SHP77 treated with DMSO at 0.1 percent for 48 hours (cell line): Measurements from ENCODE around the gene RBMS2.
"Not testable (repeated sequence)": the region's sequence is repeated elsewhere in the genome, so short reads cannot be mapped to it uniquely, and the experiment has no call there.

Experiments
- DNase-seq: peaks from one replicate; lab custom pipeline; 2025; lab: John Stamatoyannopoulos, UW

RBMS2 gene, protein sequence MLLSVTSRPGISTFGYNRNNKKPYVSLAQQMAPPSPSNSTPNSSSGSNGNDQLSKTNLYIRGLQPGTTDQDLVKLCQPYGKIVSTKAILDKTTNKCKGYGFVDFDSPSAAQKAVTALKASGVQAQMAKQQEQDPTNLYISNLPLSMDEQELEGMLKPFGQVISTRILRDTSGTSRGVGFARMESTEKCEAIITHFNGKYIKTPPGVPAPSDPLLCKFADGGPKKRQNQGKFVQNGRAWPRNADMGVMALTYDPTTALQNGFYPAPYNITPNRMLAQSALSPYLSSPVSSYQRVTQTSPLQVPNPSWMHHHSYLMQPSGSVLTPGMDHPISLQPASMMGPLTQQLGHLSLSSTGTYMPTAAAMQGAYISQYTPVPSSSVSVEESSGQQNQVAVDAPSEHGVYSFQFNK

DNA sequence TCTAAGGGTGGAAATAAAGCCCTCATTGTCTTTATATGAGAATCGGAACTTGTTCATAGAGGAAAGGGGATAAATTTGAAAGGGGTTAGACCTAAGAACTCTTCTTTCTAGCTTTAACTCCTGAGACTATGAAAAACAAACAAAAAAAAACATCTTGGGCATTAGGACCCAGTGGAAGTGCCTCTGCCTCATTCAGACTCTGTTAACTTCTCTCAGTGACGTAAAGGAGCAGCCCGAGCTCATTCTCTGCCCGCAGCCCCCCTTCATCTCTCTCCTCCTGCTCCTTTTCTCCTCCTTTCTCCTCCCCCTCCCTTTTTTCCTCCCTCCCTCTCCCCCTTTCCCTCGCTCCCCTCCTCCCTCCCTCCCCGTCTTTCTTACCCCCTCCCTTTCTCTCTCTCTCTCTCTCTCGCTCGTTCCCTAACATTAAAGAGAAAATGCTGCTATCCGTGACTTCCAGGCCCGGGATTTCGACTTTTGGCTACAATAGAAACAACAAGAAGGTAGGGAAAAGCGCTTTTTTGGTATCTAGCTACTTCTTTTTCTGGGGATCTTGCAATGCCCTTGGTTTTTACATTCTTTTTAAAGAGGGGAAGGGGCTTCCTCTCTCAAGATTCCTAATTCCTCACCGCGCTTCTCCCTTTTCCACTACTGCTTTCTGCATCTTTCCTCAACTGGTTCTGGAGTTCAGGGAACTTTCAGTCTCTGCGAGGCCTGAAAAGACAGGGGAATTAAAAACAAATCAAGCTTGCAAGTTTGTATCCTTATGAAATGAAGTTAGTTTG lies at the start of gene RBMS2:
Gene RBMS2, plus strand, starts transcription at position 231 of the 782 bp plus-strand sequence. Its CDS starts 204 bp downstream, at position 435.
- DNase-seq, result peak; percentile 42

DNA sequence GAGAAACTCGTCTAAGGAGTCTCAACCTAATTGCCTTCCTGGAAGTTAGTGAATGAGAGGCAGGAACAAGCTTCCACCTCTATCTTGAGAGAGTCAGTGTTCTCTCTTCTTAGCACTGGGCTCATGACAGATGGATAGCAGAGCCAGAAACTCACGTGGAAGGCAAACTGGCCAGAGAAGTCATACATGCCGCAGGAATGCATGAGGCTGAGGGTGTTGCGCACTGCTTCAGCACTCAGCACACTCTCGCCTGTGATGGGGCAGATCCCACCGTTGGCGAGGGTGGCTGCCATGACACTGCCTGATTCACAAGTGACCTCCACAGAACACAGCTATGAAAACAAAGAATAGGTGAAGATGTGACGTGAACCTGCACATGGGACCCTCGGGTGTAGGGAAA lies 47.2 kb upstream of the RBMS2 start:
- DNase-seq, result no peak

DNA sequence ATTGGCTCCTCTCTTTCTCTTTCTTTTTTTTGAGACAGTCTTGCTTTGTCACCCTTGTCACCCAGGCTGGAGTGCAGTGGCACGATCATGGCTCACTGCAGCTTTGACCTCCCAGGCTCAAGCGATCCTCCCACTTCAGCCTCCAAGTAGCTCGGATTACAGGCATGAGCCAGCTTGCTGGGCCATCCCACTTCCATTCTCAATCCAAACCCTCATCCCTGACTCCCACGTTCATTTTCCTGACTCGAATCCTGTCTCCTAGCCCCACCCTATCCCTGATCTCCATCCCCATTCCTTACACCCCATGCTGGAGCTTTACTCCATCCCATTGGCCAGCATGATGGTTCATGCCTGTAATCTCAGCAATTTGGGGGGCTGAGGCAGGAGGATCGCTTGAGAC lies 45.5 kb upstream of the RBMS2 start:
- DNase-seq, result no peak

DNA sequence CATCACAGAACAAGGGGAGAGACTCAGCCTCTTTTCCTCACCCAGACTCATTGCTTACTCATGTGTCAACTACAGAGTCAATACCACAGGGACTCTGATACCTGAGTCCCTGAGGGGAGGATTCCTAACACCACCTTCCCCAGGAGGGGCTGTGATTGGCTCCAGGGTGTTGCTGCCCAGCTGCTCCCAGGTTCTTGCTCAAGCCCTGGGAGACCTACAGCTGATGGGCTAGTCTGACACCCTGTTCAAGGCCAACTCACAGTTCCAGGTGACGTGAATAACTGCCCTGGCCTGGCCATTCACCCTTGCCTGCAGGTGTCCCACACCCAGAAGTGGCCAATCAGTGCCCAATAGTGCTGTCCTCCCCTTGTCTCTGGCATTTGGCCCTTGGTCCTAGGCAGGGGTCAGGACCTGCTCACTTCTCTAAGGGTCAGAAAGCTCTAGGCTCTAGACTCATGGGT lies 44.6 kb upstream of the RBMS2 start:
- no peak for DNase-seq

DNA sequence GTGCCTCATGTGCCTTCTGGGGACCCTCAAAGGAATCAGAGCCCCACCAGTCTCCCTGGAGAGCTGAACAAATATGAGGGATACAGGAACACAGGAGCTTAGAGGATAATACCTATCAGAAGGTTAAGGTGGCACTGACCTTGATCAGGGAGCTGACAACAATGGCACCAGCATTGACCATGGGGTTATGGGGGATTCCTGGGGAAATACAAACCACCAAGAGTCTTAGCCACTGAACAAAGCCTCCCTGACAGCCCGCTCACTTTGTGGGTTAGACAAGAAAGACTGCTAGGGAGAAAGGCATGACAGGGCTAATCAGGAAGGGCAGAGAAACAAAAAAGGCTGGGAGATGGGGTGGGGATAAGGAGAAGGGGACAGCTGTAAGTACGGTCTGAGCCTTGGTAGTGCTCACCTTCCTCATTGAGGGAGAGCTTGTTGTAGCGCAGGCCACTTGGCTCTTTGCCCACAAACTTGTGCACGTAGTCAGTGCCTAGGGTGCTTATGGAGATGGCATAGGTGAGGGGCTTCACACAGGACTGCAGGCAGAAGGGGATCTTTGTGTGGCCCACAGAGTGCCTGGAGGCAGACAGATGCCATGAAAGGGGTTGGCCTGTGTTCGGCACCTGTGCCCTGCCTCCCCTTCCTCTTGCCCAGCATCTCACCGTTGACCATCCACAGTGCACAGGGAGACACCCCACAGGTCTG lies 43.9 kb upstream of the RBMS2 start:
- no peak for DNase-seq

DNA sequence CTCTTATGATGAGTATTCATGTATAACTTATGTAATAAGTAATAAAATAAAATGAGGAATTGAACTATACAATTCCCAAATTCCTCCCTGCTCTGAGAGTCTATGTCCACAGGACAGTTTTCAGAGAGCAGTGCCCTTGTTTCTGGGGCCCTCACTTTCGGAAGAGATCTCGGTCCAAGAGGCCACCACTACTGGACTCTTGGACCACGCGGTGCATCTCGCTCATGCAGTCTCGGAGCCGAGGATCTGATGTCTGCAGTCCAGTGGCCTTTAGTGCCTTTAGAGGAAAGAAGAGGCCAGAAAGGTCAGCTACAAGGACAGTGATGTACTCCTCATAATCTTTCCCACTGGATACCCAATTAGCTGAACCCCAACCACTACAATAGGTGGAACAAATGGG lies 42.0 kb upstream of the RBMS2 start:
- no peak for DNase-seq

DNA sequence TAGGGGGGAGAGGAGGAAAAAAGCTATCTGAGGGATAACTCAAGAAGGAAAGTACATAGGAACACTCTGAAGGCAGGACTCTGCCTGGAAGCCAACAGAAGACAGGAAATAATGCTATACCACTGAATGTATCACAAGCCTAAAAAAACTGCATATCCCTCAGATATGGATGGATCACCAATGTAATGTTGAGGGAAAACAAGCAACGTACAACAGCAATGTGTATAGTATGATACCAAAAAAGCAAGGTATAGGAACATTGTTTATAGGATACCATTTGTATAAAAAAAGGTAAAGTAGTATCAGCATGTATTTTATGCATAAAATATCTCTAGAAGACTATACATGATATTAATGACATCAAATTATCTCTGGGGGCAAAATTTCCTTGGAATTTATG lies 37.1 kb upstream of the RBMS2 start:
- DNase-seq, result no peak

DNA sequence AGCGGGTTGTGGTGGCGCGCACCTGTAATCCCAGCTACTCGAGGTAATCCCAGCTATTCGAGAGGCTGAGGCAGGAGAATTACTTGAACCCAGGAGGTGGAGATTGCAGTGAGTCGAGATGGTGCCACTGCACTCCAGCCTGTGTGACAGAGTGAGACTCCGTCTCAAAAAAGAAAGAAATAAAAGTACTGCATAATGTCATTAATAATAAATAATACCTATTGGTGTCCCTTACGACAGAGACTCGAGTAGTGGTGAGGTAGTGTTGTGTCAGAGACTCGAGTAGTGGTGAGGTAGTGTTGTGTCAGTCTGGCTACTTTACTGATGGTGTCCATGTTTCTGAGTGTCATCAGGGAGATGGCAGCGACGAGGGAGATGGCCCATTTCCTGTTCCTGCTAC lies 34.9 kb upstream of the RBMS2 start:
- no peak for DNase-seq

DNA sequence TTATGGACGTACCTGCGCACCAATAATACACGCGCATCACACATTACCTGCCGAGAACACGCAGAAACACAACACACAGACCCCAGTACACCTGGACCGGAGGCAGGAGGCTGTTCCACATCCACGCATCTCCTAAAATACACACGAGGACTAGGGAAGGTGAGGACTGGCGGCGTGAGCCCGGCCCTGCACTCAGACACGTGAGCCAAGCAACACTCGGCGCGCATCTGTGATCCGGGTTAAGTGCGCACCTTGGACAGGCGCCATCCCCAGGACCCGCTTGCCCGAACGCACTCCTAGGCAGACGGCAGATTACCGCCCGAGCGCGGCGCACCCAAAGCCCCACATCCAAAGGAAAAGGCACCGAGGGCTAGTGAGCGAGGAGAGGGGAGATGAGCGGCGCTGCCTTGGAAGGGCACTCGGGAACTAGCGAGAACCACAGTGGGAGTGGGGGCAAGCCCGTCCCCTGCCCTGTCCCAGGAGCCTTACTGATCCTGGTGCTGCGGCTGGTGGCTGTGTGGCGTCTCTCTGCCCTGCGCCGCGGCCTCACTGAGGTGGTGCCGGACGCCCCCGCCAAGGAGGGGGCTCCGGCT lies 34.1 kb upstream of the RBMS2 start:
- DNase-seq, result no peak

DNA sequence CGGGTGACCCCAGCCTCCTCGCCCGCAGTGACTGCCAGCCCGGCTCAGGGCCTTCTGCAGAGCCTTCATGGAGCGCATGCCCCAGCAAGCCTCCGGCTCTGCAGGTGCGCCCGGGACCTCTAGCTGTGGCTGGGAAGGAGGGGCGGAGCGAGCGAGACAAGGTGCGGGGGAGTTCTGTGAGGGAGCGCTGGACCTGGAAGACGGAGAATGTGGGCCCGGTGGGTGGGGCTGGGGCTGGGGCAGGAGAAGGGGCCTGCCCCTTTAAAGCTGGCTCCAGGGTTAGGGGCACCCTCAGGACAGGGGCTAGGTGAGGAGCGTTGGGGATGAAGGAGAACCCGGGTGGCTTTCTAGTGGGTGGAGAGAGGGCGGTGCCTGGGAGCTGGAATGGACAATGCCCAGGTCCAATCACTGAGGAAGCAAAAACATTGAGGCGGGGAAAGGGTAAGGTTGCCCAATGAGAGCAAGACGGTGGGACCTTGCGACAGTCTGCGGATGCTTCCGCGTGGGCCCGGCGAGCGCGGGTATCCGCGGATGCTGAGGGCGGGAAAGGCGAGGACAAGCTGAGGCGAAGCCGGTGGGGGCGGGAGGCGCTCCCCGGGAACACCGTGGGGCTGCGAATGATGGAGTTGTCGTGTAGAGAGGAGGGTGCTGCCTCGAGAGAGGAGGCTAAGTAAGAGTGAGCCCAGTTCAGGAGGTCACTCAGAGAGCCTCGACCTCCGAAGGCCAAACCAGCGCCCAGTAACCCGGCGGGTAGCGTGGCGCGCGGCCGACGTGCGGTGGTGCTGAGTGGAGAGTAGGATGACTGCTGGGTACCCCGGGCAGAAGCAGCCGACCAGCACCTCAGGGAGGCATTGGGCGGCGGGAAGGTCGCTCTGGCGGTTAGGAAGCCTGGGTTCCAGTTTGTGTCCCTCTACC lies 33.3 kb upstream of the RBMS2 start, which contains the start of gene GLS2:
Gene GLS2, minus strand, starts transcription at position 121 of the 915 bp plus-strand sequence. Its CDS starts 43 bp downstream, at position 78.
- peak; percentile 84 for DNase-seq

DNA sequence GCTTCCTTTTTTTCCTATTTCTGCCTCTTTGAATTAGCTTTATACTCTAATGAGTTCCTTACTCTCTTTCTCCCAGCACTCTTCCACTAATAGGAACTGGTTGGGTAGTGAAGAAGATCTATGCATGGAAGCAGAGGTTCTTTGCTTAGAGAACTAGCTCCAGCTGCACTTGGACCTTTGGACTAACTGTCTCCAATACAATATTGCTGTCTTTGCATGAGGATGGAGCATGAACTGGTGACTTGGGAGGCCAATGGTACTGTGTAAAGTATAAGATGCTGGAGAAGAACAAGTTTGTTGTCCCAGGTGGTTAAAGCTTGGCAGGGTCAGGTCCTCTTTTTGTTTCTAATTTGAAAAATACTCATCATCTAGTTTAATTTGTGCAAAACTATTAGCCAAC lies 31.3 kb upstream of the RBMS2 start:
- no peak for DNase-seq

DNA sequence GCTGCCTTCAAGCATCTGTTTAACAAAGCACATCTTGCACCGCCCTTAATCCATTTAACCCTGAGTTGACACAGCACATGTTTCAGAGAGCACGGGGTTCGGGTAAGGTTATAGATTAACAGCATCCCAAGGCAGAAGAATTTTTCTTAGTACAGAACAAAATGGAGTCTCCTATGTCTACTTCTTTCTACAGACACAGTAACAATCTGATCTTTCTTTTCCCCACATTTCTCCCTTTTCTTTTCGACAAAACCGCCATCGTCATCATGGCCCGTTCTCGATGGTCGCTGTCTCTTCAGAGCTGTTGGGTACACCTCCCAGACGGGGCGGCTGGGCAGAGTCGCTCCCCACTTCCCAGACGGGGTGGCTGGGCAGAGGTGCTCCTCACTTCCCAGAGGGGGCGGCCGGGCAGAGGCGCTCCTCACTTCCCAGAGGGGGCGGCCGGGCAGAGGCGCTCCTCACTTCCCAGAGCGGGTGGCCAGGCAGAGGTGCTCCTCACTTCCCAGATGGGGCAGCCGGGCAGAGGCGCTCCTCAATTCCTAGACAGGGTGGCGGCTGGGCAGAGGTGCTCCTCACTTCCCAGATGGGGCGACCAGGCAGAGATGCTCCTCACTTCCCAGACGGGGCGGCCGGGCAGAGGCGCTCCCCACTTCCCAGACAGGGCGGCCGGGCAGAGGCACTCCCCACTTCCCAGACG lies 28.1 kb upstream of the RBMS2 start:
- not testable (repeated sequence) for DNase-seq

DNA sequence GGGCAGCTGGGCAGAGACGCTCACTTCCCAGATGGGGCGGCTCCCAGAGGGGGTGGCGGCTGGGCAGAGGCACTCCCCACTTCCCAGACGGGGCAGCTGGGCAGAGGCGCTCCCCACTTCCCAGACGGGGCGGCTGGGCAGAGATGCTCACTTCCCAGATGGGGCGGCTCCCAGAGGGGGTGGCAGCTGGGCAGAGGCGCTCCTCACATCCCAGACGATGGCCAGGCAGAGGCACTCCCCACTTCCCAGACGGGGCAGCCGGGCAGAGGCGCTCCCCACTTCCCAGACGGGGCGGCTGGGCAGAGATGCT lies 27.6 kb upstream of the RBMS2 start:
- not testable (repeated sequence) for DNase-seq

DNA sequence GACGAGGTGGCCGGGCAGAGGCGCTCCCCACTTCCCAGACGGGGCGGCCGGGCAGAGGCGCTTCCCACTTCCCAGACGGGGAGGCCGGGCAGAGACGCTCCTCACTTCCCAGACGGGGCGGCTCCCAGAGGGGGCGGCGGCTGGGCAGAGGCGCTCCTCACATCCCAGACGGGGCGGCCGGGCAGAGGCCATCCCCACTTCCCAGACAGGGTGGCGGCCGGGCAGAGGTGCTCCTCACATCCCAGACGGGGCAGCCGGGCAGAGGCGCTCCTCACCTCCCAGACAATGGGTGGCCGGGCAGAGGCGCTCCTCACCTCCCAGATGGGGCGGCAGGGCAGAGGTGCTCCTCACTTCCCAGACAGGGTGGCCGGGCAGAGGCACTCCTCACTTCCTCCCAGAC lies 27.1 kb upstream of the RBMS2 start:
- not testable (repeated sequence) for DNase-seq

DNA sequence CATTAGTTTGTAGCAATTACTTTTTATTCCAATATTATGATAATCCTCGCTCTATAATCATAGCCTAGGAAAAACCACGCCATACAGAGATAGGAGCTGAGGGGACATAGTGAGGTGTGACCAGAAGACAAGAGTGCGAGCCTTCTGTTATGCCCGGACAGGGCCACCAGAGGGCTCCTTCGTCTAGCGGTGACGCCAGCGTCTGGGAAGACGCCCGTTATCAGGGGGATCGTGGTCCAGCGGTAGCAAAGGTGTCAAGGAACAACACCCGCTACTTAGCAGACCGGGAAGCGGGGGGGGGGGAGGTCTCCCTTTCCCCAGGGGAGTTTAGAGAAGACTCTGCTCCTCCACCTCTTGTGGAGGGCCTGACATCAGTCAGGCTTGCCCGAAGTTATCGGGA lies 24.9 kb upstream of the RBMS2 start:
- not testable (repeated sequence) for DNase-seq

DNA sequence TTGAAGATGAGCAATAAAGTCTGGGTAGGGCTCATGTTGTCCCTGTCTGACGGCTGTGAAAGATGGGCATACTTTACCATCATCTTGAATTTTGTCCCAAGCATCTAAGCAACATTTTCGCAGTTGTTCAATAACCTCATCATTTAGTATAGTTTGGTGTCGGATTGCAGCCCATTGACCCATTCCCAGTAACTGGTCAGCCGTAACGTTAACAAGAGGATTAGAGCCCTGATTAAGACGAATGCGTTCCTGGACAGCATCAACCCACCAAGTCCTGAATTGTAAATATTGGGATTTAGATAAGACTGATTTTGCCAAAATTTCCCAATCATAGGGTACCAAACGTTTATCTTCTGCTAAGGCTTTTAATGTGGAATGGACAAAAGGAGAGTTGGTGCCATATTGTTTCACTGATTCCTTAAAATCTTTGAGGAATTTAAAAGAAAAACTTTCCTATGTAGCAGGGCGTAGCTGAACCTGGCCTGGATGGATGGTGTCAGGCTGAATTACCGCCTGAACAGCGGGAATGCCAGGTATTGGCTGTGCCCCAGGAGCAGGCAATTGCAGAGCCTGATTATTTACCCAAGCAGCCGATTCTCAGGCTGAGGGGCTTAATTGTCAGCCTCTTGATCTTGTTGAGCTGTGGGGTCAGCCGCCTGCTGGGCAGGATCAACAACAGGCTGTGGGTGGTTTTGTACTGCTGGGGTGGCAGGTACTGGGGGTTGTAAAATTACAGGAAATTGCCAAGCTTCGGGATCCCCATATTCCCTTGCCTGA lies 23.3 kb upstream of the RBMS2 start:
- DNase-seq, result not testable (repeated sequence)

DNA sequence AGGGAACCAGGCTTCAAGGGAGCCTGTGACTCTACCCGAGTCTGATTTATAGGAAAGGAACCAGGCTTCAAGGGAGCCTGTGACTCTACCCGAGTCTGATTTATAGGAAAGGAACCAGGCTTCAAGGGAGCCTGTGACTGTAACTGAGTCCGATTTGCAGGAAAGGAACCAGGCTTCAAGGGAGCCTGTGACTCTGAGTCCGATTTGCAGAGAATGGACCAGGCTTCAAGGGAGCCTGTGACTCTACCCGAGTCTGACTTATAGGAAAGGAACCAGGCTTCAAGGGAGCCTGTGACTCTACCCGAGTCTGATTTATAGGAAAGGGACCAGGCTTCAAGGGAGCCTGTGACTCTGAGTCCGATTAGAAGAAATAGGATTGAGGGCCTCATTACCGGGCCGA lies 22.2 kb upstream of the RBMS2 start:
- DNase-seq, result not testable (repeated sequence)

DNA sequence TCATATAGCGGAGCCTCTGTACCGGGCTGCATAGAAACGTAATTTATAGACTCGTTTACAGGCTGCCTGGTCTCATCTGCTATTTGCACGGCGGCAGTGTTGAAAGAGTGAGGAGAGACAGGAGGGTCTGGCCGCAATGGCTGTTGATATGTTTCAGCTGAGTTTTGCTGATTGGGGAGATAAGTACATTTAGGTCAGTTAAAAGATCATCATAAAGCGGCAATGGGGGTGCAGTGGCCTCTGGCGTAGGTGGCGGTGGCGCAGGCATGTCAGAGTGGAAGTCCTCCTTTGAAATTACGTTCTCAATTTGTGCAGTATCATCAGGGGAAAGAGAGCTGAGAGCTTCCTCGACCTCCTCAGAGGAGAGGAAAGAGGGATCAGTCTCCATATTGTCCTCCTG lies 21.7 kb upstream of the RBMS2 start:
- DNase-seq, result not testable (repeated sequence)

DNA sequence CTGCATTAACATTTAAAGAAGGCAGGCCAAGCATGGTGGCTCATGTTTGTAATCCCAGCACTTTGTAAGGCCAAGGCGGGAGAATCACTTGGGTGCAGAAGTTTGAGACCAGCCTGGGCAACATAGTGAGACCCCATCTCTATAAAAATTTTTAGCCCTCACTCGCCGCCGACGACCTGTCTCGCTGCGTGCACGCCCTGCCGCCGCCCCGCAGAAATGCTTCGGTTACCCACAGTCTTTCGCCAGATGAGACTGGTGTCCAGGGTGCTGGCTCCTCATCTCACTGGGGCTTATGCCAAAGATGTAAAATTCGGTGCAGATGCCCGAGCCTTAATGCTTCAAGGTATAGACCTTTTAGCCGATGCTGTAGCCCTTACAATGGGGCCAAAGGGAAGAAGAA lies 10.8 kb upstream of the RBMS2 start:
- DNase-seq, result no peak

DNA sequence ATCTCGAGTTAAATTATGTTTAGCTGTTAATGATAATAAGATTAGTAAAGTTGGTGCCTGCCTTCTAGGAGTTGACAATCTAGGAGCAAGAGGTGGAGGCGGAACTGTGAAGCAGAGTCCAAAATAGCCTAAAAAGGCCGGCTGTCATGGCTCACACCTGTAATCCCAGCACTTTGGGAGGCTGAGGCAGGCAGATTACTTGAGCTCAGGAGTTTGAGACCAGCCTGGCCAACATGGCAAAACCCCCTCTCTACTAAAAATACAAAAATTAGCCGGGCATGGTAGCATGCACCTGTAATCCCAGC lies 7.7 kb upstream of the RBMS2 start:
- not testable (repeated sequence) for DNase-seq
